Retinal pigment epithelial cell (primary cell): ENCODE results near the gene ADK.

Experiments
- DNase-seq: peaks from one replicate; pipeline ENCODE4 v3.0.0-alpha.2; 2010; ENCODE audit warnings: low read depth
- H3K4me3 ChIP-seq: 2 replicates; pipeline ENCODE4 v1.5.1; 2011; ENCODE audit warnings: mild to moderate bottlenecking, low read length, control low read depth, moderate library complexity
- TF ChIP-seq, protein P1 (sequence below): conservative IDR thresholded peaks from 2 replicates; pipeline ENCODE4 v1.5.1; 2011; ENCODE audit warnings: low read depth, low read length, control low read depth, inconsistent platforms

ADK gene

DNA sequence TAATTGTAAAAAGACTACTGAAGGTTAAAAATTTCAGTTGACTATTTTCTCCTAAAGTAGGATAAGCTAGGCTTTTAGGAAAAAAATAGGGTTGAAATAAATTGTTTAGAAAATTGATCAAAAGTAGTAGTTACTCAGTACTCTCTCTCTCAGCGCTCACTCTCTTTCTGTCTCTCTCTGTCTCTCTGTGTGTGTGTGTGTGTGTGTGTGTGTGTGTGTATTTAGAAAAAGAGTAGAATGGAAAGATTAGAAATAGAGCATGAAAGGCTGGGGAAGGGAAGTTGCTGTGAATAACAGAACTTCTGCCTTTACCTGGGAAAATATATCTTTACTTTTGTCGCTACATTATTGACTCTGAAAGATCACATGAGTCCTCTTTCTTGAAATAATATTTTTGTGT lies 20.6 kb downstream of the ADK start:
- no peak for DNase-seq
- H3K4me3 ChIP-seq: no peak overlapping the region
- TF ChIP-seq, protein P1, sequence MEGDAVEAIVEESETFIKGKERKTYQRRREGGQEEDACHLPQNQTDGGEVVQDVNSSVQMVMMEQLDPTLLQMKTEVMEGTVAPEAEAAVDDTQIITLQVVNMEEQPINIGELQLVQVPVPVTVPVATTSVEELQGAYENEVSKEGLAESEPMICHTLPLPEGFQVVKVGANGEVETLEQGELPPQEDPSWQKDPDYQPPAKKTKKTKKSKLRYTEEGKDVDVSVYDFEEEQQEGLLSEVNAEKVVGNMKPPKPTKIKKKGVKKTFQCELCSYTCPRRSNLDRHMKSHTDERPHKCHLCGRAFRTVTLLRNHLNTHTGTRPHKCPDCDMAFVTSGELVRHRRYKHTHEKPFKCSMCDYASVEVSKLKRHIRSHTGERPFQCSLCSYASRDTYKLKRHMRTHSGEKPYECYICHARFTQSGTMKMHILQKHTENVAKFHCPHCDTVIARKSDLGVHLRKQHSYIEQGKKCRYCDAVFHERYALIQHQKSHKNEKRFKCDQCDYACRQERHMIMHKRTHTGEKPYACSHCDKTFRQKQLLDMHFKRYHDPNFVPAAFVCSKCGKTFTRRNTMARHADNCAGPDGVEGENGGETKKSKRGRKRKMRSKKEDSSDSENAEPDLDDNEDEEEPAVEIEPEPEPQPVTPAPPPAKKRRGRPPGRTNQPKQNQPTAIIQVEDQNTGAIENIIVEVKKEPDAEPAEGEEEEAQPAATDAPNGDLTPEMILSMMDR: no peak

DNA sequence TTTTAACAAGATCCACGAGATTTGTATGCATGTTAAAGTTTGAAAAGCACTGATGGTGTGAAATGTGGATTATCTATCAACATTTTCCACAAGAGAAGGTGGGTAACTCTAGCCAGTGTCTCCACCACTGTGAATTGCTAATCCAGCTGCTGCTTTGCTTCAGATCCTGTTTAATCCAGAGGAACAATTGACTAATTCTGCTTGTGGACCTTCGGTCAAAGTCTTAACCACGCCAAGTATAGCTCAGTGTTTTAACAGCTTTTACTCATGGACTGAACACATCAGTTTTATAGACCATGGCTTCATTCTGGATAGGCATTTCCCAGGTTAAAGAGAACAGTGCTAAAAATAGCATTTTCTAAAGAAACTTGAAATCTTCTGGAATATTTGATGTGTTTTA lies 23.5 kb downstream of the ADK start:
- DNase-seq: no peak
- no peak overlapping the region for H3K4me3 ChIP-seq
- TF ChIP-seq, protein P1: no peak

DNA sequence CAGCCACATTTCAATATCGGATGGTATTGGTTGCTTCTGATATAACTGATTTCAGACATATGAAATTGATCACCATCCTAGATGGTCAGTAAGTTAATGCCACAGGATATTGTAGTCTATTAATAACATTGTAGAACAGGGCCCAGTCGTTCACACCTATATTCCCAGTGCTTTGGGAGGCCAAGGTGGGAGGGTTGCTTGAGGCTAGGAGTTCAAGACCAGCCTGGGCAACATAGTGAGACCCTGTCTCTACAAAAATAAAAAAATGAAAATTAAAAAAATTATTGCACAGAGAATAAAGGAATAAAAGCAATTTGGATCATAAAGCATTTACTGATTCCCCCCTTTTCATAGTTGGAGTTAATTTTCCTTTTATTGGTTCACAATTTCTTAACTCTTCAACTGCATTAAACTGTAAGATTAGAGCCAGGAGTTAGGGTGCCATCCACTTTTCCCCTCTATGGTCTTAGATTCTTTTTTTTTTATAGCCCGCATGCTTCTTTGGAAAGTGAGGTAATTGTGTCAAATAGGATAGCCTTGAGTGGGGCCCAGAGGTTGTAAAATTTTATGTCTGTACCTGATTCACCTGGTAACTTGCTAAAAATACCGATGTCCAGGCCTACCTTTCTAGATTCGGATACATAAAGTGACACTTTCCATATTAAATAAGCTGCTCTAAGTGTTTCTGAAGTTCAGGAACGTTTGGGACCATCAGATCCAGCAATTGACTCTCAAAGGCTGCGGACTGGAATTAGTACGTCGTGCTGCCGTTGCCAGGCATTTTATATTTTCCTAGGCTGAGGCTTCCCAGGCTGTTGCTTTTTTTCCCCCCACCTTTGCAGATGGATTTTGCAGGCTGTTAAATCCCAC lies 24.7 kb downstream of the ADK start:
- peak overlapping the region; percentile 91 for H3K4me3 ChIP-seq
- no peak for DNase-seq
- TF ChIP-seq, protein P1: no peak

DNA sequence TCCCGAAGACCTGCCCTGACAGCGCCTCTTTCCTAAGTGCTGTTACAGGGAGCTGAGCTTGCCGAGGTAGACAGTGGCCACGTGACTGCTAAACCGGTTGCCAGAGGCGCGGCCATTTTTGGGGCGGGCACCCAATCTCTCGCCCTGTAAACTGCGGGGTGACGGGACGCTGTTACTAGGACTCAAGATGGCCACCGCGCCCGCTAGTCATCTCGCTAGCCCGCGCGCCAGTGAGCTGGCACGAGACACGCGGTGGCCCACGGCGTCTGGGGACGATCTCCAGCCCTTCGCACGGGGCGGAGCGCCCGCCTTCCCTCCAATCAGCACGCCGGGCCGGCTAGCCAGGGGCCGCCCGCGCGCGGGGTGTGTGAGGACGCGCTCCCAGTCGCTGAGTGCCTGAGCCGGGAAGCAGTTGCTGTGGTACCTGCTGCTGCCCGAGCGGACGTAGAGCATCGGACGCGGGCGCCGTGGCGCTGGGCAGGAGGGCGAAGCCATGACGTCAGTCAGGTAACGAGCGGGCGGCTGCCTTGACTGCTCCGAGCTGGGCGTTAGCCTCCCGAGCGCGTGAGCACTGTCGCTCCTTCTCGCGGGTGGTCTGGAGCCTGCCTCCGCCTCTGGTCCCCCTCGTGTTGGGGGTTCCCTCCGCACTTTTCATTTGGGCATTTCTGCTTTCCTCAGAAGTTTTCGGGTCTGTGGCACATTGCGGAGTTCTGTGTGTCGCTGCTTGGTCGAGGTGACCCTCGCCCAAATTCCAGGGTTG lies 25.5 kb downstream of the ADK start:
- TF ChIP-seq, protein P1: no peak
- H3K4me3 ChIP-seq: peak overlapping the region; percentile 91
- peak; percentile 77 for DNase-seq

DNA sequence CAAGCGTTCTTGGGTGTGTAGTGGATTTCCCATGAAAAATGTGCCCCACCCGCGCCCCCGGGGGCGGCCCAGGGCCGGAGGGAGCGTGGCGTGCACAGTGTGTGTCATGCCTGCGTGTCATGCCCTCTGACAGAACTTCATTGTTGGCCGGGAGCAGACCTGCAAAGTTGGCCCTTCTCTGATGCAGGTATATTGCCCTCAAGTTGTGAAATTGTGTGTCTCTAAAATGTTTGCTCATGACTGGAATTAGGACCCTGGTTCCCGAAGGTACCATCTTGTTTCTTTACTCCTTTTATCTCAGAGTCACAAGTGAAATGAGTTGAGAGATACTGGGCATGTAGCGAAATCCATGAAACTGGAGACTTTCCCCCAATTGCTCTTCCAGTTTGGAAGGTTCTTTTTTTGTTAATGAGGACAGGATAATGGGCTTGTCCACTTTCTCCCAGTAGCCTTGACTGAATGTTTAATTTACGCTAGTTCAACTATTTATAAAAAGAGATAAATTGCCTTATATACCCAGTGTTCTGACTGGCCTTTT lies 26.2 kb downstream of the ADK start:
- DNase-seq: no peak

GRCh38 chr10:74178042-74178791 lies 27.2 kb downstream of the ADK start:
- H3K4me3 ChIP-seq: no peak overlapping the region
- DNase-seq: no peak
- TF ChIP-seq, protein P1: no peak

More for the DNA sequence above, 26.2 kb downstream of the ADK start:
- TF ChIP-seq, protein P1: no peak
- peak overlapping the region; percentile 91 for H3K4me3 ChIP-seq
